Caco-2 (cell line): ENCODE measurements around the gene ATG4B. TPM values are rescaled to one million over a fixed set of nuclear protein-coding genes. Genes with fewer than 3 reads are reported as not detected.

Source experiments
- BruUV-seq: library from RNA; stranded (reverse); fragments of 400-500 nt; replicated peaks from 2 replicates; lab custom pipeline; 2021; lab: Mats Ljungman, UMichigan
- CTCF ChIA-PET: fragments of 300-600 bp; sonication (Branson Sonifier 250); formaldehyde crosslinking; loops from one replicate; lab custom pipeline; 2022; ENCODE audit warnings: antibody characterized with exemption; lab: Charles Lee
- POLR2A ChIA-PET: fragments of 300-600 bp; sonication (Branson Sonifier 250); formaldehyde crosslinking; loops from one replicate; lab custom pipeline; 2022; ENCODE audit warnings: antibody characterized with exemption; lab: Charles Lee
- DNase-seq, 2 experiments: peaks; one replicate each; pipeline versions ENCODE4 v3.0.0 to v3.0.0-alpha.2; 2020 to 2022
- H3K27me3 ChIP-seq: replicated peaks from 2 replicates; pipeline ENCODE4 v1.6.0; 2011; ENCODE audit warnings: low read length; ENCODE audit not compliant: control insufficient read depth, insufficient read depth
- H3K36me3 ChIP-seq: 2 replicates; pipeline ENCODE4 v1.5.1; 2011; ENCODE audit warnings: low read length; ENCODE audit not compliant: control insufficient read depth, insufficient read depth
- H3K4me1 ChIP-seq: fragments of 250-450 bp; sonication (Bioruptor Pico); 2 replicates; pipeline ENCODE4 v1.5.1; 2020; ENCODE audit warnings: mild to moderate bottlenecking
- H3K4me3 ChIP-seq: 2 replicates; pipeline ENCODE4 v1.5.1; 2011; ENCODE audit warnings: low read depth, mild to moderate bottlenecking, control low read depth, low read length
- H3K9me3 ChIP-seq: fragments of 250-450 bp; sonication (Bioruptor Pico); 2 replicates; pipeline ENCODE4 v1.5.1; 2020; ENCODE audit warnings: mild to moderate bottlenecking, moderate library complexity
- H3K27ac Mint-ChIP-seq: one replicate; pipeline ENCODE4 v1.8.0; 2022; ENCODE audit warnings: mixed read lengths; ENCODE audit not compliant: unreplicated experiment
- H3K27me3 Mint-ChIP-seq: one replicate; pipeline ENCODE4 v1.8.0; 2022; ENCODE audit warnings: mixed read lengths; ENCODE audit not compliant: insufficient read depth, unreplicated experiment
- H3K36me3 Mint-ChIP-seq: one replicate; pipeline ENCODE4 v1.8.0; 2022; ENCODE audit warnings: mild to moderate bottlenecking, mixed read lengths; ENCODE audit not compliant: insufficient read depth, unreplicated experiment
- H3K4me1 Mint-ChIP-seq: one replicate; pipeline ENCODE4 v1.8.0; 2022; ENCODE audit warnings: low read depth, mixed read lengths; ENCODE audit not compliant: unreplicated experiment
- H3K4me3 Mint-ChIP-seq: one replicate; pipeline ENCODE4 v1.8.0; 2022; ENCODE audit warnings: mild to moderate bottlenecking, moderate library complexity, mixed read lengths; ENCODE audit not compliant: unreplicated experiment
- H3K9me3 Mint-ChIP-seq: one replicate; pipeline ENCODE4 v1.8.0; 2022; ENCODE audit warnings: mixed read lengths; ENCODE audit not compliant: unreplicated experiment
- intact Hi-C: fragments of 100-400 bp; cut with micrococcal nuclease; formaldehyde crosslinking; loops from one replicate; pipeline ENCODE4 v1.10.0; 2022; ENCODE audit not compliant: unreplicated experiment
- total RNA-seq: library from RNA; stranded (reverse); gene quantifications from 2 replicates; pipeline ENCODE4 v1.2.3, GENCODE V29; 2022
- TF ChIP-seq, protein P1 (sequence below), 2 experiments: fragments of 200-600 bp in 1 of 2; IDR thresholded peaks; 1 replicate in 1 of 2; 2 replicates in 1 of 2; pipeline versions ENCODE4 v1.5.1 to v1.8.0; 2011 to 2022; ENCODE audit warnings: antibody characterized with exemption in 1 of 2, control low read depth in 1 of 2, inconsistent platforms in 1 of 2, low read depth in 1 of 2, low read length in 1 of 2, mild to moderate bottlenecking in 1 of 2, moderate library complexity in 1 of 2; ENCODE audit not compliant: insufficient read depth in 1 of 2, severe bottlenecking in 1 of 2, unreplicated experiment in 1 of 2

ATG4B gene
- total RNA-seq, 1 experiment from 2014 or later: 94.5 TPM

DNA sequence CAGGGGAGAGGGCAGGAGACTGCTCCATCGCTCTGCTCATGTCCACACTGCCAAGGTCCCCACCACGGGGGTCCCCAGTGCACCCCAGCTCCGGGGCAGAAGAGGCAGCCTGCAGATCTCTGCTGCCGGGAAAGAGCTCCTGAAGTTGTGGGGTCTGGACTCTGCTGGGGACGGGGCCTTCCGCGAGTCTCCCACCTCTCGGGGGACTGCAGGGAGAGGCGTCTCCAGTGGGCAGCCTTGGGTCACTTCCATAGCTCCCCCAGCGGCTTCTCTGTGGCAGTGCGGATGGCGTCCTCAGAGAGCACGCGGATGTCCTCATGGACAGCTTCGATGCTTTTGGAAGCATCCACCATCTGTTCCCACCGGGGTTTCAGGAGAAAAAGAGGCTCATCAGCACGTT is 38.4 kb downstream of the ATG4B start:
- no peaks in the 10 kb centered on the region for H3K27me3 Mint-ChIP-seq
- H3K4me3 Mint-ChIP-seq: no peak overlapping the region
- peaks cover 72% of the 10 kb centered on the region for H3K36me3 Mint-ChIP-seq
- H3K9me3 ChIP-seq: no peaks in the 10 kb centered on the region
- no peak overlapping the region for H3K27ac Mint-ChIP-seq
- intact Hi-C loops: no loop called here
- no peaks in the 10 kb centered on the region for H3K36me3 ChIP-seq
- no TSS peak for BruUV-seq
- H3K4me1 ChIP-seq: no peaks in the 10 kb centered on the region
- POLR2A ChIA-PET: no interaction called here
- no peaks in the 10 kb centered on the region for H3K9me3 Mint-ChIP-seq
- H3K4me3 ChIP-seq: no peak overlapping the region
- DNase-seq: no peak
- TF ChIP-seq, protein P1, sequence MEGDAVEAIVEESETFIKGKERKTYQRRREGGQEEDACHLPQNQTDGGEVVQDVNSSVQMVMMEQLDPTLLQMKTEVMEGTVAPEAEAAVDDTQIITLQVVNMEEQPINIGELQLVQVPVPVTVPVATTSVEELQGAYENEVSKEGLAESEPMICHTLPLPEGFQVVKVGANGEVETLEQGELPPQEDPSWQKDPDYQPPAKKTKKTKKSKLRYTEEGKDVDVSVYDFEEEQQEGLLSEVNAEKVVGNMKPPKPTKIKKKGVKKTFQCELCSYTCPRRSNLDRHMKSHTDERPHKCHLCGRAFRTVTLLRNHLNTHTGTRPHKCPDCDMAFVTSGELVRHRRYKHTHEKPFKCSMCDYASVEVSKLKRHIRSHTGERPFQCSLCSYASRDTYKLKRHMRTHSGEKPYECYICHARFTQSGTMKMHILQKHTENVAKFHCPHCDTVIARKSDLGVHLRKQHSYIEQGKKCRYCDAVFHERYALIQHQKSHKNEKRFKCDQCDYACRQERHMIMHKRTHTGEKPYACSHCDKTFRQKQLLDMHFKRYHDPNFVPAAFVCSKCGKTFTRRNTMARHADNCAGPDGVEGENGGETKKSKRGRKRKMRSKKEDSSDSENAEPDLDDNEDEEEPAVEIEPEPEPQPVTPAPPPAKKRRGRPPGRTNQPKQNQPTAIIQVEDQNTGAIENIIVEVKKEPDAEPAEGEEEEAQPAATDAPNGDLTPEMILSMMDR (IDR thresholded peaks at IDR 0.05; ENCODE audit: insufficient read depth in 1 of 2, low read depth in 1 of 2, low read length in 1 of 2, severe bottlenecking in 1 of 2, unreplicated experiment in 1 of 2): no peak
- no peaks in the 10 kb centered on the region for H3K4me1 Mint-ChIP-seq
- no peaks in the 10 kb centered on the region for H3K27me3 ChIP-seq
- CTCF ChIA-PET: no interaction called here

DNA sequence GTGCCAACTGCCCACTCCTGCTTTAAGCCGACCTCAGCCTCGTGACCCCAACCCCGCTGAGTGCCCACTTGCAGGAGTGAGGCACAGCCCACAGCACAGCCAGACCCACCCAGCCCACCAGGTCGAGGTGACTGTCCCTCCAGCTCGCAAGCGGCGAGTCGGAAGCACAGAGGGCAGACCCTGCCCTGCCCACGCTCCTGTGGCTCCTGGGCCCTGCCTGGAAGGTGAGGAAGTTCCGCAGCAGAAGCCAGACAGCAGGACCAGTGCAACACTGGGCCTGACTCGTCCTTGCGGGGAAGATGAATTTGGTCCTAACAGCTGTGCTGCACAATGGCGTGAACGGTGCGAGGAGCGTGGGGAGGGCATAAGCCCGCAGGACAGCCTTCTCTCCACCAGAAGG is 39.2 kb downstream of the ATG4B start:
- no peak for DNase-seq
- CTCF ChIA-PET: no interaction called here
- H3K4me3 ChIP-seq: no peak overlapping the region
- POLR2A ChIA-PET: no interaction called here
- Mint-ChIP-seq H3K36me3 (peaks cover 73% of the 10 kb centered on the region), H3K9me3 (no peaks in the 10 kb centered on the region), H3K4me1 (no peaks in the 10 kb centered on the region), H3K27me3 (no peaks in the 10 kb centered on the region), H3K27ac (no peak overlapping the region), H3K4me3 (no peak overlapping the region)
- no peaks in the 10 kb centered on the region for H3K36me3 ChIP-seq
- no peaks in the 10 kb centered on the region for H3K9me3 ChIP-seq
- H3K27me3 ChIP-seq: no peaks in the 10 kb centered on the region
- no peaks in the 10 kb centered on the region for H3K4me1 ChIP-seq
- BruUV-seq: no TSS peak
- TF ChIP-seq, protein P1 (IDR thresholded peaks at IDR 0.05; ENCODE audit: insufficient read depth in 1 of 2, low read depth in 1 of 2, low read length in 1 of 2, severe bottlenecking in 1 of 2, unreplicated experiment in 1 of 2): no peak
- intact Hi-C loops: no loop called here

DNA sequence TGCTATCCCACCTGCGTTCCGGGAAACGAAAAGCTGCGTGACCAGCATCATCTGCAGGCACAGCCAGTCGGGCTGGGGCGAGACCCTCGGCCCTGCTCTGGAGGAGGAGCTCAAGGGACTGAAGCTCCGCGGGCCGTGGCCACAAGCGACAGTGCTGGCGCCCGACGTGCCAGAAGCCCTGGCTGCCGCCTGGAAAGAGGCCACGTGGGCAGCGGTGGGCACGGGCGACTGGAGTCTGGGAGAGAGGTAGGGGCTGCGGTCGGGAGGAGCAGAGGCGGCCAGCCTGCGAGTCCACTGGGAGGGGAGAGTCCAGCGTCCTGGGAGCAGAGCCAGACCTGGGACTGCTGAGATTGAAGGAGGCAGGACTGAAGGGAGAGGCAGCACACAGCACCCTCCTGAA is 39.9 kb downstream of the ATG4B start:
- Histone ChIP-seq H3K9me3 (no peaks in the 10 kb centered on the region), H3K4me3 (no peak overlapping the region), H3K4me1 (no peaks in the 10 kb centered on the region), H3K36me3 (no peaks in the 10 kb centered on the region), H3K27me3 (no peaks in the 10 kb centered on the region)
- Mint-ChIP-seq H3K4me3 (no peak overlapping the region), H3K4me1 (no peaks in the 10 kb centered on the region), H3K36me3 (peaks cover 77% of the 10 kb centered on the region), H3K27me3 (no peaks in the 10 kb centered on the region), H3K9me3 (no peaks in the 10 kb centered on the region), H3K27ac (no peak overlapping the region)
- intact Hi-C loops: no loop called here
- DNase-seq: no peak
- TF ChIP-seq, protein P1 (IDR thresholded peaks at IDR 0.05; ENCODE audit: insufficient read depth in 1 of 2, low read depth in 1 of 2, low read length in 1 of 2, severe bottlenecking in 1 of 2, unreplicated experiment in 1 of 2): no peak
- ChIA-PET CTCF (no interaction called here), POLR2A (no interaction called here)
- no TSS peak for BruUV-seq
